Hematopoietic multipotent progenitor cell treated with erythropoietin and hydrocortisone succinate and interleukin-3 and kit ligand, for 8 days (in vitro differentiated cells): ENCODE measurements around the gene UBASH3B.

Experiments
- DNase-seq: peaks from one replicate; pipeline ENCODE4 v3.0.0-alpha.2; 2015

Gene UBASH3B

GRCh38 chr11:122758974-122759373, 103.5 kb downstream of the UBASH3B start:
- DNase-seq: no peak

DNA sequence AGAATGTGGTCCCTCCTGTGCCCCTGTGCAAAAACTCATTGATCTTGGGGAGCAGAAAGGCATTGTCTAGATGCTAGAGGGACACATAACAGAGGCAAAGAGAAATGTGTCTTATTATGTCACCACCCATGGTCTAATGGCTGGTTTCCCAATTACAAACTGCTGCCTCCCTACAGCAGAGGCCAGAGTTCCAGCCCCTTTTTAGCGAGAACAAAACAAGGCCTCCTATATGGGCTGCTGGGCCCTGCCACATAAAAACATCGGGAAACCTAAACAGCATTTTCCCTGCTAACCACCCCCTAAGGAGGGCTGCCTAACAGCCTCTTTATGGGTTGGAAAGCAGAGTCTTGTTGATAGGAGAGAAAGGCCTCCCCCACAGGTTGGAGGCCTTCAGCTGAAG, 107.6 kb downstream of the UBASH3B start:
- no peak for DNase-seq

- DNase-seq: no peak
These were observed 109.0 kb downstream of the UBASH3B start for GRCh38 chr11:122764371-122765090.

- peak; percentile 54 for DNase-seq
These were observed 110.1 kb downstream of the UBASH3B start for GRCh38 chr11:122765487-122766131.

- DNase-seq: no peak
These were observed 113.7 kb downstream of the UBASH3B start for GRCh38 chr11:122769126-122769780.

- peak; percentile 20 for DNase-seq
These were observed 117.4 kb downstream of the UBASH3B start for GRCh38 chr11:122772945-122773344.

GRCh38 chr11:122773781-122774266, 118.3 kb downstream of the UBASH3B start:
- DNase-seq: no peak

- DNase-seq: no peak
These were observed 120.3 kb downstream of the UBASH3B start for GRCh38 chr11:122775675-122776271.

- no peak for DNase-seq
These were observed 121.0 kb downstream of the UBASH3B start for GRCh38 chr11:122776546-122776945.

DNA sequence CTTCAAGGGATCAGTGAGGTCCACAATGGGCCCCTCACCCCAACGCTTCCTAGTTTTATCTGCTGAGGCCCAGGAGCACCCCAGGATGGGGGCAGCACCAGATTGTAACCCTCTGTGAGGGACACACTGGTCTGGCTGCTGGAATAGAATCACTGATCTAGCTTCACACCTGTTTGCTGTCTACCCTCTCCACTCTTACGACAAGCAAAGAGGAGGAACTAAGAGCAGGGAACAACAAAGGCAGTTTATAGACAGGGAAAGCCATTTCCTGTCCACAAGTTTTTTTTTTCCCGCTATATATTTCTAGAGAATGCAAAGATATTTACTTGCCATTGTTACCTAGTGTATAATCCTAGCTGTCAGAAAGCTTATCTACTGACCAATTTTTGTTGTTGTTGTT, 121.8 kb downstream of the UBASH3B start:
- no peak for DNase-seq

GRCh38 chr11:122778148-122778547, 122.6 kb downstream of the UBASH3B start:
- no peak for DNase-seq

- DNase-seq: peak; percentile 38
These were observed 123.6 kb downstream of the UBASH3B start for GRCh38 chr11:122779047-122779629.

DNA sequence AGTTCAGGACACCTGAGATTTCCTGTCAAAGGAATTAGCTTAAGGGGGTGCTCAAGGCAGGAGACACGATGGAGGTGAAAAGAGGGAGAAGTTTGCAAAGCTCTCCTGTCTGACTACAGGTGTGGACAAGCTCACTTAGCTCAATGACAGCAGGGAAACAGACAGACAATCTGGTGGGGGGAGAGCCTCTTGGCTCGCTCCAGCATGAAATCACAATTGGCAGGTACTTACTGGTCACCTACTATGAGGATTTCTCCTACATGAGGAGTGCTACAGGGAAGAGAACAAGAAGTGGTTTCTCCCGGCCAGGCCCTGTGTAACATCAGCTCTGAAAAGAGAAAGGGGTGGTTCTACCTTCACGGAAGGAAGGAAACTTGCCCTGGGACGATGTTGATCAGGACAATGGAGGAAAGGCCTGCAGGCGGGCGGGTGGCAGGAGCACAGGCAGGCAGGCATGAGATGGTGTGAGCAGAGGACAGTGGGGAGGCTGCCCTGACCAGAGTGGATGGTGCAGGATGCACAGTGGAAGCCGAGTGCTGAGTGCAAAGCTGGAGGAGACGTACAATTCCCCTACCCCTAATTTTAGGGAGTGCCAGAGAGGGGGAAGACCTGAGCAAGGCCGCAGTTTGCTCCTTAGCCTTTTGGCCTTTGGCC, 124.9 kb downstream of the UBASH3B start:
- no peak for DNase-seq

DNA sequence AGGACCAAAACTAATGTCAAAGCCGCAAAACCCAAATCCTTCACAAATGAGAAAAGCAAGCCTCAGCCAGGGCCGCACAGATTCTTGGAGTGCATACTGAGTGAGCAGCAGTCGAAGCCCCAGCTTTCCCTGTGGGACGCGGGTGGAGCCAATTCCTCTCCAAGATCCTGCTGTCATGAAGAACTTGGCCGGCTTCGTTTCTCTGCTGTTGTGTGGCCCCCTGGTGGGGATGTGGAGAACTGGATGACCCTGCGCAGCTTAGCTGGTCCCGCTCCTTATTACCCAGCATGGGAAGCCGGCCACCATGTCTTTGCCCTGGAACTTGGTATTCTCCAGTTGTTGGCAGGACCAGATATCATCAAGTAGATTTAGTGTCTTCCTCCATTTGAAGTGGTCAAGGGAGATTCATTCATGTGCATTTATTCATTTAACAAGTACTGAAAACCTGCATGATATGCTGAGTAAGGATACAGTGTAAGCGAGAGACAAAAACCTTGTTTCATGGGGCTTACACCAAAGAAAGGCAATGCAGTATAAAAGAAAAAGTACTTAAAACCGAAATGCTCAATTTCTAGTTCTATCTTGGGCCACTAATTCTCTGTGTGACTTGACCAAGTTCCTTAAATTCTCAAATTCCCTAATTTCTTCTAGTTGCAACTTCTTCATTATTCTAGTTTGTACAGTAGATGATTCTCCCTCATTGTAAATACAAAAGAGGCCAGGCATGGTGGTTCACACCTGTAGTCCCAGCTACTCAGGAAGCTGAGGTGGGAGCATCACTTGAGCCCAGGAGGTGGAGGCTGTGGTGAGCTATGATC, 126.1 kb downstream of the UBASH3B start:
- DNase-seq: peak; percentile 78

DNA sequence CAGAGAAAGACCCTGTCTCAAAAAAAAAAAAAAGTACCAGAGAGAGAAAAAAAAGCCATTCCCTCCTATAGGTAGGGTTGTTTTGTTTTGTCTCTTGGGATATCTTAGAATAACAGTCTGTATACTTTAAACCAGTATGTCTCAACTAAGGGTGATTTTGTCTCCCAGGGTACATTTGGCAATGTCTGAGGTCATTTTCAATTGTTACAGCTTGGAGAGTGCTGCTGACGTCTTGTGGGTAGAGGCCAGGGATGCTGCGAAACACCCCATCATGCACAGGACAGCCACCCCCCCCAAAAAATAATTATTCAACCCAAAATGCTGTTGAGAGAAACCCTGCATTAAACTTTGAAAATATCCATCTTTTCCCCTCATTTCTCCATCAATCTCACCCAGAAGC, 126.7 kb downstream of the UBASH3B start:
- DNase-seq: no peak

- DNase-seq: no peak
These were observed 128.9 kb downstream of the UBASH3B start for GRCh38 chr11:122784325-122784955.

DNA sequence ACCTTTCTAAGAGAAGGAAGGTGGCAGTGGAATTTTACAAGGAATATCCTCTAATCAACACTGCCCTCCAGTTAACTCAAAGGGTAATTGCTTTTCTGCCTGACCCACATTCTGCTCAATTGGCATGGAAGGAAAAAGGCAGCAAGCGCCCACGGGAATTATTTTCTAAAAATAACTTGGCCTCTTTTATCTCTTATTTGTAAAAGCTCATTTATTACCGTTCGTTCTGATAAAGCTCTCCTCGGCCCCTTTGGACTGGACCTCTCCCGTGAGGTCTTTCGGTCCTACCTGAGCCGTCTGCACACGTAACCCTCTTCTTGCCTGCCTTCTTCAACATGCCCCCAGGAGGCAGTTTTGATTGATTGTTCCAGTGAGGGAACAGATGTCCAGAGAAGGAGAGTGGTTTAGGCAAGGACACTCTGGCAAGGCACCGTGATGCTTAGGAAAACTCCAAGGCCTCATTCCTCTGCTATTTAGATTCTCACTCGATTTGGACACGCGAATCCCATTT, 129.6 kb downstream of the UBASH3B start:
- DNase-seq: no peak

- no peak for DNase-seq
These were observed 131.4 kb downstream of the UBASH3B start for GRCh38 chr11:122786896-122787295.

- DNase-seq: no peak
These were observed 133.4 kb downstream of the UBASH3B start for GRCh38 chr11:122788781-122789535.

GRCh38 chr11:122789907-122790306, 134.4 kb downstream of the UBASH3B start:
- no peak for DNase-seq
